Esophagus muscularis mucosa (tissue), 4 donors: ENCODE results near the gene NKAIN2.

Experiments used
- CTCF ChIP-seq, 3 experiments: fragments of 200-600 bp in 2 of 3; fragments of 450-650 bp in 1 of 3; sonication (generic) in 2 of 3; IDR thresholded peaks; one replicate each; pipeline ENCODE4 v1.5.1; 2017 to 2019; ENCODE audit warnings: antibody characterized with exemption in 3 of 3, mild to moderate bottlenecking in 2 of 3, moderate library complexity in 1 of 3
- EP300 ChIP-seq: sonication (generic); formaldehyde crosslinking; IDR thresholded peaks from one replicate; pipeline ENCODE4 v1.6.1; 2017; ENCODE audit warnings: antibody characterized with exemption
- POLR2A ChIP-seq: fragments of 450-650 bp; IDR thresholded peaks from one replicate; pipeline ENCODE4 v1.6.1; 2017; ENCODE audit warnings: antibody characterized with exemption, moderate library complexity, mild to moderate bottlenecking, low read depth
- POLR2AphosphoS5 ChIP-seq, 2 donors: sonication (generic); formaldehyde crosslinking; IDR thresholded peaks; one replicate each; pipeline ENCODE4 v1.6.1; 2017; ENCODE audit warnings: antibody characterized with exemption in 2 of 2

GRCh38 chr6:123994168-123994567, 190.5 kb downstream of the NKAIN2 start:
- no peak for TF ChIP-seq POLR2AphosphoS5 (IDR thresholded peaks at IDR 0.05)
- TF ChIP-seq CTCF (IDR thresholded peaks at IDR 0.05) = no peak
- no peak for TF ChIP-seq POLR2A
- no peak for TF ChIP-seq EP300
